Prostate gland (tissue), 2 donors: ENCODE measurements around the gene PPFIA2.

Source experiments
- CTCF ChIP-seq, 4 experiments: fragments of 200-600 bp in 2 of 4; fragments of 450-650 bp in 2 of 4; sonication (generic) in 2 of 4; IDR thresholded peaks; 1 replicate in 3 of 4; 2 replicates in 1 of 4; pipeline ENCODE4 v1.5.1; 2016 to 2019; ENCODE audit warnings: antibody characterized with exemption in 4 of 4, mild to moderate bottlenecking in 2 of 4, moderate library complexity in 2 of 4
- POLR2A ChIP-seq: fragments of 450-650 bp; IDR thresholded peaks from one replicate; pipeline ENCODE4 v1.6.1; 2016; ENCODE audit warnings: antibody characterized with exemption, mild to moderate bottlenecking

- TF ChIP-seq CTCF (IDR thresholded peaks at IDR 0.05) (no peak), POLR2A (no peak)
Observed at GRCh38 chr12:81679614-81680013, 79.5 kb downstream of the PPFIA2 start.
